ENCODE results near the gene AP1S1.
"Not testable (repeated sequence)": the region's sequence is repeated elsewhere in the genome, so short reads cannot be mapped to it uniquely, and the experiment has no call there.

Gene AP1S1

GRCh38 chr7:101177644-101178043 lies 23.4 kb downstream of the AP1S1 start:
- FAIRE-seq (no peak), DNase-seq (ENCODE audit: insufficient read length) (no peak)
- TF ChIP-seq POLR2AphosphoS5 (IDR thresholded peaks at IDR 0.05; ENCODE audit: low read depth, low read length) (no peak), POLR2A (IDR thresholded peaks at IDR 0.05; ENCODE audit: low read depth, low read length) (no peak), TAF1 (IDR thresholded peaks at IDR 0.05; ENCODE audit: borderline replicate concordance, low read depth, low read length) (no peak)

- DNase-seq (ENCODE audit: insufficient read length), result no peak
- FAIRE-seq, result no peak
- TF ChIP-seq POLR2A (IDR thresholded peaks at IDR 0.05; ENCODE audit: low read depth, low read length), result no peak
These were observed 24.8 kb downstream of the AP1S1 start for GRCh38 chr7:101179117-101179516.

- FAIRE-seq (no peak), DNase-seq (ENCODE audit: insufficient read length) (no peak)
- TF ChIP-seq POLR2AphosphoS5 (IDR thresholded peaks at IDR 0.05; ENCODE audit: low read depth, low read length), result no peak
- TF ChIP-seq POLR2A (IDR thresholded peaks at IDR 0.05; ENCODE audit: low read depth, low read length), result no peak
- no peak for TF ChIP-seq TAF1 (IDR thresholded peaks at IDR 0.05; ENCODE audit: borderline replicate concordance, low read depth, low read length)
These were observed 25.4 kb downstream of the AP1S1 start for GRCh38 chr7:101179713-101180112.

- no peak for DNase-seq (ENCODE audit: insufficient read length)
- FAIRE-seq, result no peak
- no peak for TF ChIP-seq TAF1 (IDR thresholded peaks at IDR 0.05; ENCODE audit: borderline replicate concordance, low read depth, low read length)
- TF ChIP-seq POLR2A (IDR thresholded peaks at IDR 0.05; ENCODE audit: low read depth, low read length), result no peak
- no peak for TF ChIP-seq POLR2AphosphoS5 (IDR thresholded peaks at IDR 0.05; ENCODE audit: low read depth, low read length)
These were observed 26.0 kb downstream of the AP1S1 start, which contains the start of gene NAT16 for GRCh38 chr7:101180130-101180755. TSS of gene NAT16 (minus strand) at chr7:101180293. CDS start at chr7:101174807, 5,486 bp downstream.

GRCh38 chr7:101185258-101185839 lies 31.1 kb downstream of the AP1S1 start:
- FAIRE-seq (no peak), DNase-seq (ENCODE audit: insufficient read length) (no peak)
- no peak for TF ChIP-seq TAF1 (IDR thresholded peaks at IDR 0.05; ENCODE audit: borderline replicate concordance, low read depth, low read length)
- no peak for TF ChIP-seq POLR2A (IDR thresholded peaks at IDR 0.05; ENCODE audit: low read depth, low read length)
- TF ChIP-seq POLR2AphosphoS5 (IDR thresholded peaks at IDR 0.05; ENCODE audit: low read depth, low read length), result no peak

GRCh38 chr7:101186194-101186593 lies 31.9 kb downstream of the AP1S1 start:
- DNase-seq (ENCODE audit: insufficient read length) (no peak), FAIRE-seq (no peak)
- no peak for TF ChIP-seq POLR2AphosphoS5 (IDR thresholded peaks at IDR 0.05; ENCODE audit: low read depth, low read length)
- TF ChIP-seq POLR2A (IDR thresholded peaks at IDR 0.05; ENCODE audit: low read depth, low read length), result no peak
- TF ChIP-seq TAF1 (IDR thresholded peaks at IDR 0.05; ENCODE audit: borderline replicate concordance, low read depth, low read length), result no peak

- TF ChIP-seq POLR2AphosphoS5 (IDR thresholded peaks at IDR 0.05; ENCODE audit: low read depth, low read length) (no peak), TAF1 (IDR thresholded peaks at IDR 0.05; ENCODE audit: borderline replicate concordance, low read depth, low read length) (no peak), POLR2A (IDR thresholded peaks at IDR 0.05; ENCODE audit: low read depth, low read length) (no peak)
- FAIRE-seq (no peak), DNase-seq (ENCODE audit: insufficient read length) (no peak)
These were observed 32.7 kb downstream of the AP1S1 start for GRCh38 chr7:101186844-101187428.

GRCh38 chr7:101189109-101189508 lies 34.8 kb downstream of the AP1S1 start:
- no peak for TF ChIP-seq POLR2AphosphoS5 (IDR thresholded peaks at IDR 0.05; ENCODE audit: low read depth, low read length)
- no peak for TF ChIP-seq TAF1 (IDR thresholded peaks at IDR 0.05; ENCODE audit: borderline replicate concordance, low read depth, low read length)
- TF ChIP-seq POLR2A (IDR thresholded peaks at IDR 0.05; ENCODE audit: low read depth, low read length), result no peak
- no peak for DNase-seq (ENCODE audit: insufficient read length)
- FAIRE-seq, result no peak

GRCh38 chr7:101195884-101196283 lies 41.6 kb downstream of the AP1S1 start:
- DNase-seq (ENCODE audit: insufficient read length) (no peak), FAIRE-seq (no peak)
- TF ChIP-seq POLR2AphosphoS5 (IDR thresholded peaks at IDR 0.05; ENCODE audit: low read depth, low read length) (no peak), POLR2A (IDR thresholded peaks at IDR 0.05; ENCODE audit: low read depth, low read length) (no peak)

- no peak for TF ChIP-seq TAF1 (IDR thresholded peaks at IDR 0.05; ENCODE audit: borderline replicate concordance, low read depth, low read length)
- TF ChIP-seq POLR2AphosphoS5 (IDR thresholded peaks at IDR 0.05; ENCODE audit: low read depth, low read length), result no peak
- TF ChIP-seq POLR2A (IDR thresholded peaks at IDR 0.05; ENCODE audit: low read depth, low read length), result no peak
- FAIRE-seq (no peak), DNase-seq (ENCODE audit: insufficient read length) (no peak)
These were observed 43.7 kb downstream of the AP1S1 start for GRCh38 chr7:101197991-101198390.

- DNase-seq (ENCODE audit: insufficient read length) (no peak), FAIRE-seq (no peak)
- TF ChIP-seq POLR2A (IDR thresholded peaks at IDR 0.05; ENCODE audit: low read depth, low read length), result no peak
- no peak for TF ChIP-seq POLR2AphosphoS5 (IDR thresholded peaks at IDR 0.05; ENCODE audit: low read depth, low read length)
- no peak for TF ChIP-seq TAF1 (IDR thresholded peaks at IDR 0.05; ENCODE audit: borderline replicate concordance, low read depth, low read length)
These were observed 44.2 kb downstream of the AP1S1 start for GRCh38 chr7:101198476-101198875.

- not testable (repeated sequence) for FAIRE-seq
These were observed 45.2 kb downstream of the AP1S1 start for GRCh38 chr7:101199522-101199921.

More at GRCh38 chr7:101199522-101199921, 45.2 kb downstream of the AP1S1 start:
- not testable (repeated sequence) for DNase-seq (ENCODE audit: insufficient read length)
